ENCODE results near the gene CBL. TPM values are rescaled to one million over a fixed set of nuclear protein-coding genes. Genes with fewer than 3 reads are reported as not detected.

Gene CBL
- total RNA-seq, 4 donors from 2014 or later: 10.0 to 39.9 (median 13.0) TPM

GRCh38 chr11:119285431-119285830 lies 79.3 kb downstream of the CBL start:
- Histone ChIP-seq H3K27me3 (no peaks in the 10 kb centered on the region), H3K27ac (no peak overlapping the region), H3K36me3 (no peaks in the 10 kb centered on the region), H3K4me1 (no peaks in the 10 kb centered on the region), H3K9me3 (no peaks in the 10 kb centered on the region), H3K4me3 (no peak overlapping the region)
- intact Hi-C loops (cut with DNase I; ENCODE audit: low total_unique reads): no loop called here
- no peak for TF ChIP-seq CTCF (IDR thresholded peaks at IDR 0.05)
- no peak for TF ChIP-seq POLR2A (IDR thresholded peaks at IDR 0.05)
- DNase-seq: no peak

DNA sequence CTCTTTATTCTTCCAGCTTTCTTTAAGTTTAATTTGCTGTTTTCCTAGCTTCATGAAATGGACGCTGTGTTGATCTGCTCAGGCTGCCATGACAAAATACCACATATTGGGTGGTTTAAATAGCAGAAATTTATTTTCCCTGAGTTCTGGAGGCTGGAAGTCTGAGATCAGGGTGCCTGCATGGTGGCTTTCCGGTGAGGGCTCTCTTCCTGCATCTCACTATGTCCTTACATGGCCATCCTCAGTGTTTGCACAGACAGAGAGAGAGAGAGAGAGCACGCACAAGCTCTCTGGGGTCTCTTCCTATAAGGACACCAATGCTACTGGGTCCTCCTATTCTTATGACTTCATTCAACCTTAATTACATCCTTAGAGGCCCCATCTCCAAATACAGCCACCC lies 82.1 kb downstream of the CBL start:
- no peak for DNase-seq
- H3K27ac ChIP-seq: no peak overlapping the region
- no peaks in the 10 kb centered on the region for H3K4me1 ChIP-seq
- H3K36me3 ChIP-seq: no peaks in the 10 kb centered on the region
- no peak overlapping the region for H3K4me3 ChIP-seq
- TF ChIP-seq CTCF (IDR thresholded peaks at IDR 0.05) (no peak), POLR2A (IDR thresholded peaks at IDR 0.05) (no peak)
- no peaks in the 10 kb centered on the region for H3K27me3 ChIP-seq
- no peaks in the 10 kb centered on the region for H3K9me3 ChIP-seq
- intact Hi-C loops (cut with DNase I; ENCODE audit: low total_unique reads): no loop called here

GRCh38 chr11:119290894-119291497 lies 84.9 kb downstream of the CBL start:
- DNase-seq: no peak
- Histone ChIP-seq H3K4me1 (no peaks in the 10 kb centered on the region), H3K27ac (no peak overlapping the region), H3K9me3 (no peaks in the 10 kb centered on the region), H3K27me3 (no peaks in the 10 kb centered on the region), H3K4me3 (no peak overlapping the region), H3K36me3 (no peaks in the 10 kb centered on the region)
- intact Hi-C loops (cut with DNase I; ENCODE audit: low total_unique reads): no loop called here
- TF ChIP-seq POLR2A (IDR thresholded peaks at IDR 0.05) (no peak), CTCF (IDR thresholded peaks at IDR 0.05) (no peak)

- Histone ChIP-seq H3K4me1 (peaks cover 0 to 6% of the 10 kb centered on the region in 2 donors), H3K27me3 (no peaks in the 10 kb centered on the region), H3K9me3 (no peaks in the 10 kb centered on the region), H3K36me3 (no peaks in the 10 kb centered on the region), H3K4me3 (no peak overlapping the region), H3K27ac (no peak overlapping the region)
- TF ChIP-seq POLR2A (IDR thresholded peaks at IDR 0.05) (no peak), CTCF (IDR thresholded peaks at IDR 0.05) (no peak)
- intact Hi-C loops (cut with DNase I; ENCODE audit: low total_unique reads): no loop called here
- DNase-seq: no peak
Measured at GRCh38 chr11:119293461-119293860, 87.3 kb downstream of the CBL start.

GRCh38 chr11:119295178-119295577 lies 89.0 kb downstream of the CBL start:
- H3K36me3 ChIP-seq: no peaks in the 10 kb centered on the region
- H3K4me3 ChIP-seq: no peak overlapping the region
- DNase-seq: no peak
- H3K27me3 ChIP-seq: no peaks in the 10 kb centered on the region
- intact Hi-C loops (cut with DNase I; ENCODE audit: low total_unique reads): no loop called here
- H3K9me3 ChIP-seq: no peaks in the 10 kb centered on the region
- TF ChIP-seq CTCF (IDR thresholded peaks at IDR 0.05) (no peak), POLR2A (IDR thresholded peaks at IDR 0.05) (no peak)
- peaks cover 0 to 7% of the 10 kb centered on the region in 2 donors for H3K4me1 ChIP-seq
- no peak overlapping the region for H3K27ac ChIP-seq
